ENCODE data around the gene IER2. TPM values are rescaled to one million over a fixed set of nuclear protein-coding genes. Genes with fewer than 3 reads are reported as not detected.
"Not testable (repeated sequence)": the region's sequence is repeated elsewhere in the genome, so short reads cannot be mapped to it uniquely, and the experiment has no call there.

Gene IER2
- total RNA-seq, 2 experiments from 2014 or later: 129 to 137 TPM

DNA sequence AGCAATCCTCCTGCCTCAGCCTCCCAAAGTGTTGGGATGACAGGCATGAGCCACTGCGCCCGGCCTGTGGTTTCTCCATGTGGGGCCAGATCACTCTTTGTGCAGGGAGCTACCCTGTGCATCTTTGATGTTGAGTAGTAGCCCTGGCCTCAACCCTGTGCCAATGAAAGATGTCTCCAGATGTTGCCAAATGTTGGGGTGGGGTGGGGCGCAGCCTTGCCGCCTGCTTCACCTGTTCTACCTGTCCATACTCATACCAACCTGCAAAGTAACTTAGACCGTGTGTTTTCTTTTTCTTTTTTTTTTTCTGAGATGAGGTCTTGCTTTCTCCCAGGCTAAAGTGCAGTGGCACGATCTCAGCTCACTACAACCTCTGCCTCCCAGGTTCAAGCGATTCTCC, 20.9 kb downstream of the IER2 start:
- H3K27me3 Mint-ChIP-seq: no peaks in the 10 kb centered on the region
- H3K9me3 Mint-ChIP-seq: no peaks in the 10 kb centered on the region
- no peak for DNase-seq
- ChIA-PET CTCF (interaction anchor here (0.8 to 2.2 kb wide), 3 partner anchors 18 to 41 kb away, joined by 3 to 13 read pairs (median 3); no protein-coding TSS in a partner anchor), POLR2A (interaction anchor here (0.8 to 0.9 kb wide), 4 partner anchors 10 to 669 kb away, joined by 3 to 5 read pairs (median 4); no protein-coding TSS in a partner anchor)
- H3K4me1 Mint-ChIP-seq (ENCODE audit: low read depth): peaks cover 65% of the 10 kb centered on the region
- peak overlapping the region; percentile 7 for H3K4me3 Mint-ChIP-seq
- intact Hi-C loops (cut with micrococcal nuclease): no loop called here
- H3K27ac Mint-ChIP-seq: peak overlapping the region; percentile 99
- no peaks in the 10 kb centered on the region for H3K36me3 Mint-ChIP-seq

DNA sequence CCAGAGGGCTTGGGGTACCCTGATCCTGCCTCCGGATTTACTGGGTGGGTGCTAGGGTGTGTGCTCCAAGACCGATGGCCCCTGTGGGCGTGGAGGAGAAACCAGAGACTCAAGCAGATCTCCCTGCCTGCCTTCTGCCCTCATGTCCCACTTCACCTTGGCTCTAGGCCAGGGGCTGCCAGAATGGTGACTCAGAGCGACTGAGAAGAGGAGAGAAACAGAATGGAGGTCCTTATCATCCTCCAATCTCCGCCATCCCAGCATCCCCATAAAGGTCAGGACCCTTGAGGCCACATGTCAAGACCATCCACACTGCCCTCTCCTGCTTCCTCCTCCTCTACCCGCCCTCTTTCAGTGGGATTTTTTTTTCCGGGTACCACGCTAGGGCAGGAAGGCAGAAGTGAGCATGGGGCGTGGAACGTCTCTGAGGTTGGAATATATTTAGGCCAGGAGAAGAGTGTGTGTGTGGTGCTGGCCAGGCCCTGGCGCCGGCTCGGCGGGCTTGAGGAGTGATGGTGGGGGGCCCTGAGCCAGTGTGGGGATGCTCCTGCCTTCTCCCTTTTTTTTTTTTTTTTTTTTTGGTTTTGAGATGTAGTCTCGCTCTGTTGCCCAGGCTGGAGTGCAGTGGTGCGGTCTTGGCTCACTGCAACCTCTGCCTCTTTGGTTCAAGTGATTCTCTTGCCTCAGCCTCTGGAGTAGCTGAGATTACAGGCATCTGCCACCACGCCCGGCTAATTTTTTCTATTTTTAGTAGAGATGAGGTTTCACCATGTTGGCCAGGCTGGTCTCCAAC, 22.3 kb downstream of the IER2 start:
- H3K4me3 Mint-ChIP-seq: peak overlapping the region; percentile 83
- intact Hi-C loops (cut with micrococcal nuclease): loop anchor here (2.0 kb wide), 1 partner anchor 16 kb away; no protein-coding TSS in a partner anchor
- H3K36me3 Mint-ChIP-seq: no peaks in the 10 kb centered on the region
- no peaks in the 10 kb centered on the region for H3K9me3 Mint-ChIP-seq
- ChIA-PET POLR2A (interaction anchor here (1.8 to 2.3 kb wide), 2 partner anchors 9 to 20 kb away, joined by 4 to 8 read pairs; no protein-coding TSS in a partner anchor), CTCF (interaction anchor here (0.5 to 1.8 kb wide), 4 partner anchors 23 to 207 kb away, joined by 3 to 6 read pairs (median 4); no protein-coding TSS in a partner anchor)
- no peaks in the 10 kb centered on the region for H3K27me3 Mint-ChIP-seq
- H3K27ac Mint-ChIP-seq: peak overlapping the region; percentile 99
- peak; percentile 90 for DNase-seq
- peaks cover 52% of the 10 kb centered on the region for H3K4me1 Mint-ChIP-seq (ENCODE audit: low read depth)

- peak overlapping the region; percentile 83 for H3K4me3 Mint-ChIP-seq
- ChIA-PET CTCF (interaction anchor here (0.5 to 1.8 kb wide), 6 partner anchors 9 to 208 kb away, joined by 3 to 6 read pairs (median 4); no protein-coding TSS in a partner anchor), POLR2A (interaction anchor here (1.8 to 2.3 kb wide), 2 partner anchors 9 to 21 kb away, joined by 4 to 8 read pairs; no protein-coding TSS in a partner anchor)
- no peaks in the 10 kb centered on the region for H3K27me3 Mint-ChIP-seq
- DNase-seq: no peak
- intact Hi-C loops (cut with micrococcal nuclease): loop anchor here (2.0 kb wide), 1 partner anchor 16 kb away; no protein-coding TSS in a partner anchor
- H3K36me3 Mint-ChIP-seq: no peaks in the 10 kb centered on the region
- H3K9me3 Mint-ChIP-seq: no peaks in the 10 kb centered on the region
- H3K4me1 Mint-ChIP-seq (ENCODE audit: low read depth): peaks cover 51% of the 10 kb centered on the region
- H3K27ac Mint-ChIP-seq: peak overlapping the region; percentile 99
Measured at GRCh38 chr19:13173139-13173737, 23.0 kb downstream of the IER2 start.

DNA sequence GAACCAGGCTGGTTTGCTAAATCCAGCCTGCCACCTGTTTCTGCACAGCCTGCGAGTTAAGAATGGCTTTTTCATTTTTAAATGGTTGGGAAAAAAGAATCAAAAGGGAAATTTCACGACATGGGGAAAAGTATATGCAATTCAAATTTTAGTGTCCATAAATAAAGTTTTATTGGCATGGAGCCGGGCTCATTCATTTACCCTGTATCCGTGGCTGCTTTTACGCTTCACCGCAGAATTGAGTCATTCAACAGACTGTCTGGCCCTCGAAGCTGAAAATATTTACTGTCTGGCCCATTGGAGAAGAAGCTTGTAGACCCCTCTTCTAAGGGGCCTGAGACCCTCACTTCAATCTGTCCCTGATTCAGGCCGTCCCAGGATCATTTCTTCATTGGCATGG, 26.1 kb downstream of the IER2 start:
- no peak for DNase-seq
- ChIA-PET POLR2A (interaction anchor here (0.7 kb wide), 1 partner anchor 58 kb away, joined by 4 read pairs; the partner anchor contains the start of gene NACC1), CTCF (interaction anchor here (2.5 kb wide), 1 partner anchor 18 kb away, joined by 9 read pairs; no protein-coding TSS in a partner anchor)
- Mint-ChIP-seq H3K36me3 (no peaks in the 10 kb centered on the region), H3K4me1 (ENCODE audit: low read depth) (peaks cover 37% of the 10 kb centered on the region), H3K27ac (no peak overlapping the region), H3K9me3 (no peaks in the 10 kb centered on the region), H3K4me3 (no peak overlapping the region), H3K27me3 (no peaks in the 10 kb centered on the region)
- intact Hi-C loops (cut with micrococcal nuclease): no loop called here

DNA sequence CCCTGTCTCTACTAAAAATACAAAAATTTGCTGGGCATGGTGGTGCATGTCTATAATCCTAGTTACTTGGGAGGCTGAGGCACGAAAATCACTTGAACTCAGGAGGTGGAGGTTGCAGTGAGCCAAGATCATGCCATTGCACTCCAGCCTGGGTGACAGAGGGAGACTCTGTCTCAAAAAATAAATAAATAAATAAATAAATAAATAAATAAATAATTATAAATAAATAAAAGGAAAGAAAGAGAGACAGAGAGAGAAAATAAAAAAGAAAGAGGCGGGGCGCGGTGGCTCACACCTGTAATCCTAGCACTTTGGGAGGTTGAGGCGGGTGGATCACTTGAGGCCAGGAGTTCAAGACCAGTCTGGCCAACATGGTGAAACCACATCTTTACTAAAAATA, 27.4 kb downstream of the IER2 start:
- H3K9me3 Mint-ChIP-seq; H3K4me3 Mint-ChIP-seq; H3K27ac Mint-ChIP-seq; intact Hi-C loops (cut with micrococcal nuclease); DNase-seq; H3K27me3 Mint-ChIP-seq; H3K36me3 Mint-ChIP-seq: not testable (repeated sequence)
- ChIA-PET CTCF (interaction anchor here (0.6 to 2.5 kb wide), 3 partner anchors 17 to 307 kb away, joined by 3 to 9 read pairs (median 4); no protein-coding TSS in a partner anchor), POLR2A (interaction anchor here (0.6 kb wide), 1 partner anchor 22 kb away, joined by 3 read pairs; no protein-coding TSS in a partner anchor)
- peaks cover 36% of the 10 kb centered on the region for H3K4me1 Mint-ChIP-seq (ENCODE audit: low read depth)

GRCh38 chr19:13178291-13178690, 28.1 kb downstream of the IER2 start:
- CTCF ChIA-PET; intact Hi-C loops (cut with micrococcal nuclease); H3K36me3 Mint-ChIP-seq; H3K27me3 Mint-ChIP-seq; H3K4me3 Mint-ChIP-seq; H3K27ac Mint-ChIP-seq; H3K9me3 Mint-ChIP-seq; DNase-seq: not testable (repeated sequence)
- peaks cover 29% of the 10 kb centered on the region for H3K4me1 Mint-ChIP-seq (ENCODE audit: low read depth)
- POLR2A ChIA-PET: interaction anchor here (0.6 kb wide), 1 partner anchor 31 kb away, joined by 4 read pairs; no protein-coding TSS in a partner anchor

DNA sequence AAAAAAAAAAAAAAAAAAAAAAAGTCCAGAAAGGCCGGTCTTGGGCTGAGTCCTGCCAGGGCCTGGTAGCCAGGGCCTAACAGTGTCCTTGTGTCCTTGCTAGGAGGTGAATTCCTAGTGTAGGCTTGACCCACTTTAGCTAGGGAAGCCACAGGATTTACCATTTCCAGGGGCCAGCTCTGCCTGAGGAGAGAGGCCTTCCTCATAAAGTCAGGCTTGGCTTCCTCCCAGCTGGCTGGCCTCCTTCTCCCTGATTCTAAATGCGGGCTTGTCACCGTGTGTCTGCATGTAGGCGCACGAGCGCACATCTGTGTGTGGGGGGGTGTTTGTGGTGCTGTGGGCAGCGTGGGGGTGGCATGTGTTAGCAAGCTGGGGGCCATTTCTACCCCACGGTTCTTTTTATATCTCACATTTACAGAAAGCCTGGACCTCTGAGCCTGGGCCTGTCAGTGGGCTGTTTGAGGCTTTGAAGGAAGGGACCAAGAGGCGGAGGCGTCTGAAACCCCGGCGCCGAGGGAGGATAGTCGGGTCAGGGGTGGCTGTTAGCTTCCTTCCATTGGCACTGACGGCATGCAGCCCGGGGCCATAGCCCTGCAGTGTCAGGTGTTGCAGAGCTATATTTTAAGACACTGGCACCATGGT, 31.7 kb downstream of the IER2 start:
- intact Hi-C loops (cut with micrococcal nuclease): no loop called here
- ChIA-PET POLR2A (interaction anchor here (0.5 to 3.4 kb wide), 4 partner anchors 13 to 29 kb away, joined by 3 to 12 read pairs (median 6); no protein-coding TSS in a partner anchor), CTCF (interaction anchor here (0.8 to 3.3 kb wide), 5 partner anchors 12 to 109 kb away, joined by 3 to 19 read pairs (median 4); no protein-coding TSS in a partner anchor)
- Mint-ChIP-seq H3K27me3 (no peaks in the 10 kb centered on the region), H3K36me3 (no peaks in the 10 kb centered on the region), H3K9me3 (no peaks in the 10 kb centered on the region), H3K4me1 (ENCODE audit: low read depth) (peaks cover 25% of the 10 kb centered on the region), H3K4me3 (peak overlapping the region; percentile 8), H3K27ac (peak overlapping the region; percentile 60)
- peak; percentile 61 for DNase-seq

GRCh38 chr19:13184926-13185325, 34.7 kb downstream of the IER2 start:
- DNase-seq; H3K27me3 Mint-ChIP-seq; POLR2A ChIA-PET; H3K4me3 Mint-ChIP-seq; H3K9me3 Mint-ChIP-seq; H3K36me3 Mint-ChIP-seq; intact Hi-C loops (cut with micrococcal nuclease); H3K27ac Mint-ChIP-seq: not testable (repeated sequence)
- H3K4me1 Mint-ChIP-seq (ENCODE audit: low read depth): peaks cover 30% of the 10 kb centered on the region
- CTCF ChIA-PET: interaction anchor here (1.7 kb wide), 1 partner anchor 10 kb away, joined by 5 read pairs; no protein-coding TSS in a partner anchor

- CTCF ChIA-PET: interaction anchor here (1.2 kb wide), 1 partner anchor 8 kb away, joined by 5 read pairs; no protein-coding TSS in a partner anchor
Measured at GRCh38 chr19:13185763-13186657, 35.8 kb downstream of the IER2 start.

GRCh38 chr19:13186688-13187087, 36.5 kb downstream of the IER2 start:
- H3K9me3 Mint-ChIP-seq, POLR2A ChIA-PET, H3K36me3 Mint-ChIP-seq: not testable (repeated sequence)

More at GRCh38 chr19:13185763-13186657, 35.8 kb downstream of the IER2 start:
- H3K36me3 Mint-ChIP-seq; intact Hi-C loops (cut with micrococcal nuclease); H3K27ac Mint-ChIP-seq; H3K4me3 Mint-ChIP-seq; H3K27me3 Mint-ChIP-seq; H3K9me3 Mint-ChIP-seq; DNase-seq; POLR2A ChIA-PET: not testable (repeated sequence)
- peaks cover 24% of the 10 kb centered on the region for H3K4me1 Mint-ChIP-seq (ENCODE audit: low read depth)

More at GRCh38 chr19:13186688-13187087, 36.5 kb downstream of the IER2 start:
- H3K27ac Mint-ChIP-seq; DNase-seq; H3K27me3 Mint-ChIP-seq; intact Hi-C loops (cut with micrococcal nuclease); H3K4me3 Mint-ChIP-seq: not testable (repeated sequence)
- CTCF ChIA-PET: interaction anchor here (0.6 kb wide), 1 partner anchor 219 kb away, joined by 4 read pairs; no protein-coding TSS in a partner anchor
- H3K4me1 Mint-ChIP-seq (ENCODE audit: low read depth): peaks cover 27% of the 10 kb centered on the region
